HepG2 (cell line): ENCODE measurements around the gene ATP6V0D1. TPM values are rescaled to one million over a fixed set of nuclear protein-coding genes. Genes with fewer than 3 reads are reported as not detected.

Source experiments
- ATAC-seq: fragments of 200-7000 bp; cut with Tn5 transposase; 3 replicates; pipeline ENCODE4 v1.9.1; 2020; ENCODE audit warnings: mild to moderate bottlenecking, moderate library complexity
- BruUV-seq: library from RNA; stranded (reverse); fragments of 400-500 nt; replicated peaks from 2 replicates; lab custom pipeline; 2021; lab: Mats Ljungman, UMichigan
- CTCF ChIA-PET: fragments of 300-600 bp; formaldehyde crosslinking; extraction: SDS; loops from one replicate; lab custom pipeline; 2021; ENCODE audit warnings: low total read pairs, inconsistent platforms, low intra/inter-chr PET ratio; lab: Yijun Ruan, JAX
- POLR2A ChIA-PET: fragments of 350-600 bp; sonication (Branson Sonifier 250); formaldehyde crosslinking; loops from one replicate; lab custom pipeline; 2020; ENCODE audit warnings: antibody characterized with exemption, inconsistent platforms; lab: Yijun Ruan, JAX
- DNase-seq: peaks from one replicate; pipeline ENCODE4 v3.0.0-alpha.2; 2015; ENCODE audit warnings: low spot score
- FAIRE-seq: peaks from 3 replicates; lab custom pipeline; 2011; peaks lifted over from hg19 to GRCh38; lab: Jason Lieb, UNC
- H2AFZ ChIP-seq: one replicate; pipeline ENCODE4 v1.6.1; 2011; ENCODE audit warnings: low read length, inconsistent platforms
- H3K27ac ChIP-seq: fragments of 300-600 bp; 3 replicates; pipeline ENCODE4 v1.8.0; 2011; ENCODE audit warnings: mixed run types, mild to moderate bottlenecking, mixed read lengths, low read length, inconsistent platforms; ENCODE audit not compliant: insufficient read depth; ENCODE audit errors: extremely low read length
- H3K27me3 ChIP-seq, 2 experiments: fragments of 200-600 bp in 1 of 2; 2 replicates in 1 of 2; 3 replicates in 1 of 2; pipeline versions ENCODE4 v1.6.0 to v1.8.0; 2011; ENCODE audit warnings: low read length in 2 of 2, mild to moderate bottlenecking in 2 of 2, moderate library complexity in 2 of 2, inconsistent platforms in 1 of 2; ENCODE audit not compliant: insufficient read depth in 2 of 2, control insufficient read depth in 1 of 2
- H3K36me3 ChIP-seq, 2 experiments: fragments of 200-600 bp in 1 of 2; replicated peaks in 1 of 2; 2 replicates in 1 of 2; 3 replicates in 1 of 2; pipeline versions ENCODE4 v1.5.1 to v1.8.0; 2011; ENCODE audit warnings: low read length in 2 of 2, inconsistent platforms in 1 of 2; ENCODE audit not compliant: insufficient read depth in 2 of 2, control insufficient read depth in 1 of 2
- H3K4me1 ChIP-seq: 2 replicates; pipeline ENCODE4 v1.5.1; 2012; ENCODE audit warnings: low read length, inconsistent platforms; ENCODE audit not compliant: insufficient read depth
- H3K4me2 ChIP-seq: 2 replicates; pipeline ENCODE4 v1.6.0; 2011; ENCODE audit warnings: low read depth, low read length, inconsistent platforms
- H3K4me3 ChIP-seq, 3 experiments: fragments of 200-600 bp in 1 of 3; sonication (generic), shearing (Covaris generic) in 1 of 3; replicated peaks in 1 of 3; 2 replicates each; pipeline ENCODE4 v1.5.1; 2011 to 2016; ENCODE audit warnings: low read length in 3 of 3, inconsistent platforms in 2 of 3, low read depth in 2 of 3, mild to moderate bottlenecking in 2 of 3, control low read depth in 1 of 3, mixed read lengths in 1 of 3; ENCODE audit not compliant: insufficient read depth in 1 of 3
- H3K79me2 ChIP-seq: one replicate; pipeline ENCODE4 v1.6.1; 2011; ENCODE audit warnings: low read length, inconsistent platforms; ENCODE audit not compliant: insufficient read depth
- H3K9ac ChIP-seq: 2 replicates; pipeline ENCODE4 v1.6.0; 2011; ENCODE audit warnings: mild to moderate bottlenecking, low read depth, low read length, inconsistent platforms; ENCODE audit not compliant: insufficient read depth
- H3K9me3 ChIP-seq: 2 replicates; pipeline ENCODE4 v1.5.1; 2012; ENCODE audit warnings: mild to moderate bottlenecking, low read length
- H4K20me1 ChIP-seq: 2 replicates; pipeline ENCODE4 v1.6.0; 2011; ENCODE audit warnings: inconsistent platforms, mild to moderate bottlenecking, low read length, moderate library complexity; ENCODE audit not compliant: insufficient read depth
- ATF7 ChIP-seq, 2 experiments: fragments of 450-650 bp in 1 of 2; sonication (generic) in 1 of 2; formaldehyde crosslinking in 1 of 2; IDR thresholded peaks; 2 replicates each; pipeline versions ENCODE4 v1.4.0 to v1.6.1; 2016 to 2020; ENCODE audit warnings: antibody characterized with exemption in 1 of 2, mild to moderate bottlenecking in 1 of 2, missing genetic modification reagents in 1 of 2
- JUN ChIP-seq: sonication (generic); formaldehyde crosslinking; IDR thresholded peaks from 2 replicates; pipeline ENCODE4 v1.4.0; 2020; ENCODE audit warnings: mild to moderate bottlenecking, missing genetic modification reagents
- NR1H2 ChIP-seq: sonication (generic); formaldehyde crosslinking; IDR thresholded peaks from 2 replicates; pipeline ENCODE4 v1.8.1; 2022; ENCODE audit warnings: low read depth, missing genetic modification reagents, borderline replicate concordance
- RFX1 ChIP-seq: fragments of 450-650 bp; IDR thresholded peaks from 2 replicates; pipeline ENCODE4 v1.6.1; 2017
- SNAPC2 ChIP-seq: sonication (generic); formaldehyde crosslinking; IDR thresholded peaks from 2 replicates; pipeline ENCODE4 v1.8.1; 2022; ENCODE audit warnings: mild to moderate bottlenecking, missing genetic modification reagents
- TBP ChIP-seq: sonication (generic); formaldehyde crosslinking; IDR thresholded peaks from 2 replicates; pipeline ENCODE4 v1.5.0; 2020; ENCODE audit warnings: missing genetic modification reagents
- U2AF2 ChIP-seq: fragments of 200-400 bp; formaldehyde crosslinking; IDR thresholded peaks from 2 replicates; pipeline ENCODE4 v1.6.1; 2017; ENCODE audit warnings: low read depth, mild to moderate bottlenecking, low read length
- ZNF382 ChIP-seq: sonication (generic); formaldehyde crosslinking; IDR thresholded peaks from 2 replicates; pipeline ENCODE4 v1.5.0; 2020; ENCODE audit warnings: missing genetic modification reagents, mild to moderate bottlenecking, borderline replicate concordance
- ZNF891 ChIP-seq: sonication (generic); formaldehyde crosslinking; IDR thresholded peaks from 2 replicates; pipeline ENCODE4 v1.5.0; 2020; ENCODE audit warnings: mild to moderate bottlenecking, missing genetic modification reagents
- WGBS: methylation state at CpG from one replicate; pipeline ENCODE4 v1.1.6; 2017; ENCODE audit warnings: low lambda C conversion rate; 5-methylcytosine and 5-hydroxymethylcytosine counted together
- in situ Hi-C: cut with HindIII; loops from 2 replicates; pipeline ENCODE4 v1.10.0; 2017; ENCODE audit warnings: low pct_unique_long_range_greater_than_20kb; ENCODE audit not compliant: extremely low pct_ligation_motif_present
- intact Hi-C: fragments of 100-400 bp; cut with micrococcal nuclease; formaldehyde crosslinking; loops from one replicate; pipeline ENCODE4 v1.10.0; 2022; ENCODE audit not compliant: unreplicated experiment
- polyA plus RNA-seq, 8 experiments: library from polyadenylated mRNA; depleted of rRNA in 3 of 8; stranded (reverse) in 7 of 8; unstranded in 1 of 8; fragments of >200 nt; fragmentation: Illumina TruSeq in 4 of 8; extraction: Trizol in 4 of 8; gene quantifications; 2 replicates each; pipeline versions ENCODE4 v1.2.1 to v1.2.3, GENCODE V29; 2011 to 2016; ENCODE audit warnings: low read depth in 4 of 8, missing spikeins in 1 of 8, mixed read lengths in 1 of 8; ENCODE audit not compliant: insufficient read depth in 1 of 8
- total RNA-seq, 5 experiments: library from RNA; depleted of rRNA; stranded (reverse); fragments of >200 nt; fragmentation: Illumina TruSeq; extraction: Trizol; gene quantifications; 2 replicates each; pipeline ENCODE4 v1.2.3, GENCODE V29; 2016; ENCODE audit warnings: low read depth in 1 of 5
- TF ChIP-seq, protein P1 (sequence below): sonication (generic); formaldehyde crosslinking; IDR thresholded peaks from 2 replicates; pipeline ENCODE4 v1.8.1; 2023; ENCODE audit warnings: mild to moderate bottlenecking, missing genetic modification reagents, borderline replicate concordance

ATP6V0D1 gene
- total and polyA plus RNA-seq, 2 of the 13 experiments (the other 11 are each of a cell fraction or from before 2014, with no cell fraction given) = 51.1 to 61.3 TPM

DNA sequence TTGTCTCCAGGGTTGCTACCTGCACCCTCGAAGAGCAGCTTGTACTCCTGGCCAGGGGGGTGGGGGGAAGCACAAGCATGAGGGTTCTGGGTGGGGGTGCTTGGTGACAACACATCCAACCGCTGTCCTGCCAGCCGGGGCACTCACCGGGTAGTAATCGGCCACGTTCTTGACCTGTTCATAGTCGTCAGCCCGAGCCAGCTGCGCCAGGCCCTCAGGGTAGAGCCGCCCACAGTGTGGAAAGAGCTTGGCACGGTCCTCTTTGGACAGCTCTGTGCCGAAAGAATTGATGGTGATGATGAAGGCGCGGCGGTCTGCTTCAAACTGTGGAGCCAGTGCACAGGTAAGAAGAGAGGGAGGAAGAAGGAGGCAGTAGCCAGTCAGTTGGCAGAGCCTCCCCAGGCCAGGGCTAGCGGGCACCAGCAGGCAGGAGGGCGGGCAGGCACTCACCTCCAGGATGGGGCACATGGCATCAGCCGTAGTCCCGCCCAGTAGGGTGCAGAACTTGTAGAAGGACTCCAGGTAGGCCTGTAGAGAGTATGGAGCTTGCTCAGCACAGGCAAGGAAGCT is 42.0 kb downstream of the ATP6V0D1 start:
- ATAC-seq (no peak), FAIRE-seq (no peak), DNase-seq (no peak)
- ChIA-PET POLR2A (no interaction called here), CTCF (no interaction called here)
- H4K20me1 ChIP-seq = no peaks in the 10 kb centered on the region
- H3K9me3 ChIP-seq = no peaks in the 10 kb centered on the region
- TF ChIP-seq RFX1 (no peak), NR1H2 (no peak), SNAPC2 (CRISPR knock-in tag) (no peak), ATF7 (IDR thresholded peaks at IDR 0.05) (no peak), ATF7 (CRISPR knock-in tag; IDR thresholded peaks at IDR 0.05) (no peak), JUN (CRISPR knock-in tag) (no peak), ZNF382 (CRISPR knock-in tag) (no peak), U2AF2 (no peak), TBP (CRISPR knock-in tag) (no peak), ZNF891 (CRISPR knock-in tag) (no peak)
- TF ChIP-seq, protein P1, sequence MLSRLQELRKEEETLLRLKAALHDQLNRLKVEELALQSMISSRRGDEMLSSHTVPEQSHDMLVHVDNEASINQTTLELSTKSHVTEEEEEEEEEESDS (CRISPR knock-in tag) = no peak
- 98% methylated on average over 19 of the region's 19 CpGs for WGBS
- no peak overlapping the region for H3K27ac ChIP-seq
- H3K36me3 ChIP-seq = peaks cover 11 to 36% of the 10 kb centered on the region in 2 experiments; a peak in 4 of 5 replicates
- no peak overlapping the region for H3K4me2 ChIP-seq
- in situ Hi-C loops = no loop called here
- no peak overlapping the region for H3K9ac ChIP-seq
- H3K4me3 ChIP-seq = no peak overlapping the region
- no peaks in the 10 kb centered on the region for H3K79me2 ChIP-seq
- no peak overlapping the region for H2AFZ ChIP-seq
- peaks cover 2% of the 10 kb centered on the region; the same call in 1 of the 2 replicates for H3K4me1 ChIP-seq
- BruUV-seq = no TSS peak
- no peaks in the 10 kb centered on the region for H3K27me3 ChIP-seq
- intact Hi-C loops = no loop called here
